ENCODE data around the gene CEP63.
"Not testable (repeated sequence)": the region's sequence is repeated elsewhere in the genome, so short reads cannot be mapped to it uniquely, and the experiment has no call there.

- TF ChIP-seq, protein P1, sequence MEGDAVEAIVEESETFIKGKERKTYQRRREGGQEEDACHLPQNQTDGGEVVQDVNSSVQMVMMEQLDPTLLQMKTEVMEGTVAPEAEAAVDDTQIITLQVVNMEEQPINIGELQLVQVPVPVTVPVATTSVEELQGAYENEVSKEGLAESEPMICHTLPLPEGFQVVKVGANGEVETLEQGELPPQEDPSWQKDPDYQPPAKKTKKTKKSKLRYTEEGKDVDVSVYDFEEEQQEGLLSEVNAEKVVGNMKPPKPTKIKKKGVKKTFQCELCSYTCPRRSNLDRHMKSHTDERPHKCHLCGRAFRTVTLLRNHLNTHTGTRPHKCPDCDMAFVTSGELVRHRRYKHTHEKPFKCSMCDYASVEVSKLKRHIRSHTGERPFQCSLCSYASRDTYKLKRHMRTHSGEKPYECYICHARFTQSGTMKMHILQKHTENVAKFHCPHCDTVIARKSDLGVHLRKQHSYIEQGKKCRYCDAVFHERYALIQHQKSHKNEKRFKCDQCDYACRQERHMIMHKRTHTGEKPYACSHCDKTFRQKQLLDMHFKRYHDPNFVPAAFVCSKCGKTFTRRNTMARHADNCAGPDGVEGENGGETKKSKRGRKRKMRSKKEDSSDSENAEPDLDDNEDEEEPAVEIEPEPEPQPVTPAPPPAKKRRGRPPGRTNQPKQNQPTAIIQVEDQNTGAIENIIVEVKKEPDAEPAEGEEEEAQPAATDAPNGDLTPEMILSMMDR (IDR thresholded peaks at IDR 0.05 in 2 of 3, conservative IDR thresholded peaks at IDR 0.05 in 1 of 3; ENCODE audit: borderline replicate concordance in 1 of 3, insufficient read depth in 1 of 3, low read depth in 2 of 3, low read length in 2 of 3) = not testable (repeated sequence)
- TF ChIP-seq TCF7L2 (IDR thresholded peaks at IDR 0.05; ENCODE audit: borderline replicate concordance, extremely low read depth, insufficient read depth, insufficient read length); CEBPB (IDR thresholded peaks at IDR 0.05; ENCODE audit: low read depth); POLR2A (IDR thresholded peaks at IDR 0.05; ENCODE audit: borderline replicate concordance, extremely low read depth, insufficient read depth, insufficient read length); JUND (IDR thresholded peaks at IDR 0.05); SIN3A (IDR thresholded peaks at IDR 0.05; ENCODE audit: low read depth); EZH2 (IDR thresholded peaks at IDR 0.05); SRF (IDR thresholded peaks at IDR 0.05; ENCODE audit: low read depth); FOSL1 (IDR thresholded peaks at IDR 0.05; ENCODE audit: low read depth); SP1 (IDR thresholded peaks at IDR 0.05; ENCODE audit: low read depth): not testable (repeated sequence)
- TF ChIP-seq, protein P2, sequence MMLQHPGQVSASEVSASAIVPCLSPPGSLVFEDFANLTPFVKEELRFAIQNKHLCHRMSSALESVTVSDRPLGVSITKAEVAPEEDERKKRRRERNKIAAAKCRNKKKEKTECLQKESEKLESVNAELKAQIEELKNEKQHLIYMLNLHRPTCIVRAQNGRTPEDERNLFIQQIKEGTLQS (IDR thresholded peaks at IDR 0.05) = not testable (repeated sequence)
- TF ChIP-seq, protein P3, sequence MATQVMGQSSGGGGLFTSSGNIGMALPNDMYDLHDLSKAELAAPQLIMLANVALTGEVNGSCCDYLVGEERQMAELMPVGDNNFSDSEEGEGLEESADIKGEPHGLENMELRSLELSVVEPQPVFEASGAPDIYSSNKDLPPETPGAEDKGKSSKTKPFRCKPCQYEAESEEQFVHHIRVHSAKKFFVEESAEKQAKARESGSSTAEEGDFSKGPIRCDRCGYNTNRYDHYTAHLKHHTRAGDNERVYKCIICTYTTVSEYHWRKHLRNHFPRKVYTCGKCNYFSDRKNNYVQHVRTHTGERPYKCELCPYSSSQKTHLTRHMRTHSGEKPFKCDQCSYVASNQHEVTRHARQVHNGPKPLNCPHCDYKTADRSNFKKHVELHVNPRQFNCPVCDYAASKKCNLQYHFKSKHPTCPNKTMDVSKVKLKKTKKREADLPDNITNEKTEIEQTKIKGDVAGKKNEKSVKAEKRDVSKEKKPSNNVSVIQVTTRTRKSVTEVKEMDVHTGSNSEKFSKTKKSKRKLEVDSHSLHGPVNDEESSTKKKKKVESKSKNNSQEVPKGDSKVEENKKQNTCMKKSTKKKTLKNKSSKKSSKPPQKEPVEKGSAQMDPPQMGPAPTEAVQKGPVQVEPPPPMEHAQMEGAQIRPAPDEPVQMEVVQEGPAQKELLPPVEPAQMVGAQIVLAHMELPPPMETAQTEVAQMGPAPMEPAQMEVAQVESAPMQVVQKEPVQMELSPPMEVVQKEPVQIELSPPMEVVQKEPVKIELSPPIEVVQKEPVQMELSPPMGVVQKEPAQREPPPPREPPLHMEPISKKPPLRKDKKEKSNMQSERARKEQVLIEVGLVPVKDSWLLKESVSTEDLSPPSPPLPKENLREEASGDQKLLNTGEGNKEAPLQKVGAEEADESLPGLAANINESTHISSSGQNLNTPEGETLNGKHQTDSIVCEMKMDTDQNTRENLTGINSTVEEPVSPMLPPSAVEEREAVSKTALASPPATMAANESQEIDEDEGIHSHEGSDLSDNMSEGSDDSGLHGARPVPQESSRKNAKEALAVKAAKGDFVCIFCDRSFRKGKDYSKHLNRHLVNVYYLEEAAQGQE (IDR thresholded peaks at IDR 0.05; ENCODE audit: low read depth) = not testable (repeated sequence)
- TF ChIP-seq, protein P4, sequence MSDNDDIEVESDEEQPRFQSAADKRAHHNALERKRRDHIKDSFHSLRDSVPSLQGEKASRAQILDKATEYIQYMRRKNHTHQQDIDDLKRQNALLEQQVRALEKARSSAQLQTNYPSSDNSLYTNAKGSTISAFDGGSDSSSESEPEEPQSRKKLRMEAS (IDR thresholded peaks at IDR 0.05) = not testable (repeated sequence)
Observed at GRCh38 chr3:134569899-134570298, 84.0 kb downstream of the CEP63 start.

Data from HCT116 (cell line).